Measurements from ENCODE around the gene STUB1. TPM values are rescaled to one million over a fixed set of nuclear protein-coding genes. Genes with fewer than 3 reads are reported as not detected.

STUB1 gene
- total RNA-seq, 4 donors from 2014 or later, result 116 to 143 (median 125) TPM

- 90% methylated on average over 9 of the region's 28 CpGs for WGBS
- no peak for TF ChIP-seq POLR2AphosphoS5 (IDR thresholded peaks at IDR 0.05)
- TF ChIP-seq EP300 (IDR thresholded peaks at IDR 0.05), result no peak
- TF ChIP-seq CTCF (IDR thresholded peaks at IDR 0.05), result no peak
- TF ChIP-seq POLR2A (IDR thresholded peaks at IDR 0.05), result no peak
- peaks cover 86% of the 10 kb centered on the region for H3K4me1 ChIP-seq
Measured at GRCh38 chr16:681746-682427, 1.7 kb downstream of the STUB1 start.

DNA sequence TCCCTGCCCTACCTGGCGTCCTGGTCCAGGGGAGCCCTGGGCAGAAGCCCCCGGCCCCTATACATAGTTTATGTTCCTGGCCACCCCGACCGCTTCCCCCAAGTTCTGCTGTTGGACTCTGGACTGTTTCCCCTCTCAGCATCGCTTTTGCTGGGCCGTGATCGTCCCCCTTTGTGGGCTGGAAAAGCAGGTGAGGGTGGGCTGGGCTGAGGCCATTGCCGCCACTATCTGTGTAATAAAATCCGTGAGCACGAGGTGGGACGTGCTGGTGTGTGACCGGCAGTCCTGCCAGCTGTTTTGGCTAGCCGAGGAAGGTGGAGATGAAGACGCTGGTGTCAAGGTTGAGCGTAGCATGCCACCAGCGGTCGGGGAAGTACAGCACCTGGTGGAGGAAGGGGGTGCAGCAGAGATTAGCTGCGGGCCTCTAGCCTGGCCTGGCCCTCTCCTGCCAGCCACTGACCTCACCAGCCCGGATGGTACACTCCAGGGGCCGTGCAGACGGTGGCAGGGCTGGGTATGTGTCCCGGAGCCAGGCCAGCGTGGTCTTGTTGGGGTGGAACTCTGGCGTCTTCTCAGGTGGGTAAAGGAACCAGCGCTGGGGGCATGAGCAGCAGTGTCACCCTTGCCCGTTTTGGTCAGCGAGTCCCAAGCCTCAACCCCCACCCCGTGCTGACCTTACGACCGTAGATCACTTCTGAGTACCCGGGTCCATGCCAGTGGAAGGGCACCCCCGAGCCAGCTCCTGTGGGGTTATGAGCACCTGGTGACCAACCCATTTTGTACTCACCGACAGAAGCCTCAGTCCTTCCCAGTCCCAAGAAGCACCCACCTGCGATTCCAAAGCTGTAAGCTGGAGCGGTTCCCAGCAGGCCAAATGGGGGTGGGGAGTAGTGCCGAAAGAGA lies 2.5 kb downstream of the STUB1 start:
- TF ChIP-seq CTCF (IDR thresholded peaks at IDR 0.05), result no peak
- TF ChIP-seq EP300 (IDR thresholded peaks at IDR 0.05), result no peak
- TF ChIP-seq POLR2AphosphoS5 (IDR thresholded peaks at IDR 0.05), result no peak
- no peak for TF ChIP-seq POLR2A (IDR thresholded peaks at IDR 0.05)
- Histone ChIP-seq H3K4me3 (peak overlapping the region; percentile 68), H3K4me1 (peaks cover 77% of the 10 kb centered on the region), H3K27me3 (no peaks in the 10 kb centered on the region), H3K9me3 (no peaks in the 10 kb centered on the region), H3K36me3 (peaks cover 28% of the 10 kb centered on the region), H3K27ac (peak overlapping the region; percentile 82)
- WGBS, result 81% methylated on average over 24 of the region's 36 CpGs
- peak in 1 of 2 donors; percentile 76 for DNase-seq (ENCODE audit: low spot score in 2 of 2)

More at GRCh38 chr16:681746-682427, 1.7 kb downstream of the STUB1 start:
- DNase-seq (ENCODE audit: low spot score in 2 of 2), result no peak
- Histone ChIP-seq H3K27ac (no peak overlapping the region), H3K9me3 (no peaks in the 10 kb centered on the region), H3K36me3 (peaks cover 20% of the 10 kb centered on the region), H3K4me3 (peak overlapping the region; percentile 84), H3K27me3 (peaks cover 4% of the 10 kb centered on the region)

DNA sequence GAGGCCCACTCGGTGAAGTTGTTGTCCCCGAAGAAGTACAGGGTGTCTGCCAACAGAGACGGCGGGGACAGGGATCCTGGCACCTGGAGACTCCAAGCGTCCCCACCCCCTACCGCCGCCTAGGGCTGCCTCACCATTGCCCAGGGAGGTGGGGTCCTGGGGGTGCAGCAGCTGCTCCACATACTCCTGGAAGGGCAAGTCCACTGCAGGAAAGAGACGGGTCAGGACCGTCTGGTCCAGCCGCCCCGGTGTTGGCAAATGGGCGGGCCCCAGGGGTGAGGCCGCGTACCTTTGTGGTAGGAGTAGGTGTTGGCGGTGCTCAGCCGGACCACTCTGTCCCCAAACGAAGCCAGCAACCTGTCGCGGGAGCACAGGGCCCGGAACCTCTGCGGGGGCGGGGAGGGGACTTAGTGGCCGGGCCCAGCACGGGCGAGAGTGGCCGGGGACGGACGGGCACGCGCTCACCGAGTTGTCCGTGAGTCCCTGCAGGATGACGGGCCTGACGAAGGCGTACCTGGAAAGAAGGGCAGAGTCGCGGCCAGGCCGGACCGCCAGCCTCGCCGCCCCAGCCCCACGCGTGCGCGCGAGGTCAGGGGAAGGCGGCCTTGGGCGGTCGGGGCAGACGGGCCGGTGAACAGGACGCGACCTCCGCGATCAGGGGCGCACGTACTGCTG lies 3.3 kb downstream of the STUB1 start:
- Histone ChIP-seq H3K4me3 (peak overlapping the region; percentile 68), H3K9me3 (no peaks in the 10 kb centered on the region), H3K4me1 (peaks cover 72% of the 10 kb centered on the region), H3K27ac (peak overlapping the region; percentile 82), H3K27me3 (no peaks in the 10 kb centered on the region), H3K36me3 (peaks cover 32% of the 10 kb centered on the region)
- 66% methylated on average over 8 of the region's 57 CpGs for WGBS
- TF ChIP-seq POLR2AphosphoS5 (IDR thresholded peaks at IDR 0.05) (no peak), EP300 (IDR thresholded peaks at IDR 0.05) (no peak), CTCF (IDR thresholded peaks at IDR 0.05) (no peak), POLR2A (IDR thresholded peaks at IDR 0.05) (no peak)
- DNase-seq (ENCODE audit: low spot score in 2 of 2), result peak in 1 of 2 donors; percentile 74

- WGBS, result no CpG with 5 or more reads among the region's 91 CpGs
- H3K27ac ChIP-seq, result peak within 1 kb of the TSS; percentile 82
- H3K9me3 ChIP-seq, result no peaks in the 10 kb centered on the region
- peaks cover 32% of the 10 kb centered on the region for H3K36me3 ChIP-seq
- TF ChIP-seq POLR2AphosphoS5 (IDR thresholded peaks at IDR 0.05), result peak in 2 of 3 donors; percentile 36 to 95
- peak in 1 of 2 donors; percentile 40 for TF ChIP-seq POLR2A (IDR thresholded peaks at IDR 0.05)
- TF ChIP-seq CTCF (IDR thresholded peaks at IDR 0.05), result no peak
- no peaks in the 10 kb centered on the region for H3K27me3 ChIP-seq
- H3K4me1 ChIP-seq, result peaks cover 72% of the 10 kb centered on the region
- DNase-seq (ENCODE audit: low spot score in 2 of 2), result peak; percentile 98
- H3K4me3 ChIP-seq, result peak within 1 kb of the TSS; percentile 68
Measured at GRCh38 chr16:684071-684794, 4.0 kb downstream of the STUB1 start, which contains the start of gene JMJD8. Gene JMJD8 (minus strand): TSS chr16:684334. CDS start chr16:684319, 15 bp downstream.
